Upper lobe of left lung (tissue), 6 donors: ENCODE measurements around the gene SUCLG2. TPM values are rescaled to one million over a fixed set of nuclear protein-coding genes. Genes with fewer than 3 reads are reported as not detected.

ENCODE experiments used
- ATAC-seq, 2 donors: fragments of 200-7000 bp; cut with Tn5 transposase; one replicate each; pipeline ENCODE4 v1.9.1; 2022; ENCODE audit warnings: mild to moderate bottlenecking in 2 of 2, moderate library complexity in 2 of 2; ENCODE audit not compliant: low FRiP score in 2 of 2
- DNase-seq, 2 donors: peaks; one replicate each; pipeline ENCODE4 v3.0.0-alpha.2; 2019 to 2020
- H3K27ac ChIP-seq, 4 donors: fragments of 200-600 bp; sonication (generic); one replicate each; pipeline ENCODE4 v1.5.1; 2016 to 2019
- H3K27me3 ChIP-seq, 4 donors: fragments of 200-600 bp; sonication (generic); one replicate each; pipeline ENCODE4 v1.5.1; 2017 to 2019
- H3K36me3 ChIP-seq, 4 donors: fragments of 200-600 bp; sonication (generic); one replicate each; pipeline ENCODE4 v1.5.1; 2016 to 2019
- H3K4me1 ChIP-seq, 4 donors: fragments of 200-600 bp; sonication (generic); one replicate each; pipeline ENCODE4 v1.5.1; 2018 to 2019
- H3K4me3 ChIP-seq, 4 donors: fragments of 200-600 bp; sonication (generic); one replicate each; pipeline ENCODE4 v1.5.1; 2017 to 2019; ENCODE audit warnings: mild to moderate bottlenecking in 2 of 4, moderate library complexity in 1 of 4
- H3K9me3 ChIP-seq, 4 donors: fragments of 200-600 bp; sonication (generic); one replicate each; pipeline ENCODE4 v1.5.1; 2018 to 2019
- EP300 ChIP-seq, 4 donors: sonication (generic); formaldehyde crosslinking; IDR thresholded peaks; one replicate each; pipeline ENCODE4 v1.5.1; 2017; ENCODE audit warnings: antibody characterized with exemption in 4 of 4, control low read depth in 2 of 4
- POLR2A ChIP-seq, 4 donors: fragments of 450-650 bp; IDR thresholded peaks; one replicate each; pipeline ENCODE4 v1.5.1; 2016 to 2017; ENCODE audit warnings: antibody characterized with exemption in 4 of 4, mild to moderate bottlenecking in 2 of 4
- POLR2AphosphoS5 ChIP-seq, 2 donors: sonication (generic); formaldehyde crosslinking; IDR thresholded peaks; one replicate each; pipeline ENCODE4 v1.5.1; 2017; ENCODE audit warnings: antibody characterized with exemption in 2 of 2
- WGBS, 2 donors: methylation state at CpG; one replicate each; pipeline ENCODE4 v1.1.5; 2017 to 2018; 5-methylcytosine and 5-hydroxymethylcytosine counted together
- total RNA-seq, 6 donors: library from RNA; depleted of rRNA in 4 of 6; stranded (reverse); fragments of >200 nt in 4 of 6; gene quantifications; one replicate each; pipeline versions ENCODE4 v1.1.0 to v1.2.1, GENCODE V29; 2016 to 2021
- TF ChIP-seq, protein P1 (sequence below), 6 experiments: fragments of 450-650 bp in 4 of 6; fragments of 200-600 bp in 2 of 6; sonication (generic) in 2 of 6; IDR thresholded peaks; one replicate each; pipeline ENCODE4 v1.5.1; 2016 to 2019; ENCODE audit warnings: antibody characterized with exemption in 6 of 6
- donor health status: DM: no; HTN: no; CAD: no; lungs with moderate emphysema.
- donor health status: DM: no; HTN: yes; CAD: no; lungs with severe emphysema.

Gene SUCLG2
- total RNA-seq, 6 donors from 2014 or later = 36.7 to 69.3 (median 50.8) TPM

- peaks cover 4 to 10% (median 7%) of the 10 kb centered on the region in 4 donors for H3K4me1 ChIP-seq
- TF ChIP-seq, protein P1, sequence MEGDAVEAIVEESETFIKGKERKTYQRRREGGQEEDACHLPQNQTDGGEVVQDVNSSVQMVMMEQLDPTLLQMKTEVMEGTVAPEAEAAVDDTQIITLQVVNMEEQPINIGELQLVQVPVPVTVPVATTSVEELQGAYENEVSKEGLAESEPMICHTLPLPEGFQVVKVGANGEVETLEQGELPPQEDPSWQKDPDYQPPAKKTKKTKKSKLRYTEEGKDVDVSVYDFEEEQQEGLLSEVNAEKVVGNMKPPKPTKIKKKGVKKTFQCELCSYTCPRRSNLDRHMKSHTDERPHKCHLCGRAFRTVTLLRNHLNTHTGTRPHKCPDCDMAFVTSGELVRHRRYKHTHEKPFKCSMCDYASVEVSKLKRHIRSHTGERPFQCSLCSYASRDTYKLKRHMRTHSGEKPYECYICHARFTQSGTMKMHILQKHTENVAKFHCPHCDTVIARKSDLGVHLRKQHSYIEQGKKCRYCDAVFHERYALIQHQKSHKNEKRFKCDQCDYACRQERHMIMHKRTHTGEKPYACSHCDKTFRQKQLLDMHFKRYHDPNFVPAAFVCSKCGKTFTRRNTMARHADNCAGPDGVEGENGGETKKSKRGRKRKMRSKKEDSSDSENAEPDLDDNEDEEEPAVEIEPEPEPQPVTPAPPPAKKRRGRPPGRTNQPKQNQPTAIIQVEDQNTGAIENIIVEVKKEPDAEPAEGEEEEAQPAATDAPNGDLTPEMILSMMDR (IDR thresholded peaks at IDR 0.05) = no peak
- TF ChIP-seq POLR2AphosphoS5 (IDR thresholded peaks at IDR 0.05) (no peak), EP300 (IDR thresholded peaks at IDR 0.05) (no peak), POLR2A (IDR thresholded peaks at IDR 0.05) (no peak)
- no peak overlapping the region for H3K27ac ChIP-seq
- no peaks in the 10 kb centered on the region for H3K9me3 ChIP-seq
- no peak for DNase-seq
- no peak for ATAC-seq
- H3K4me3 ChIP-seq = no peak overlapping the region
- 70 to 87% methylated on average over 5 of the region's 5 CpGs for WGBS, 2 donors
- H3K27me3 ChIP-seq = no peaks in the 10 kb centered on the region
- peaks cover 0 to 7% (median 0%) of the 10 kb centered on the region in 4 donors for H3K36me3 ChIP-seq
These were observed 270.4 kb downstream of the SUCLG2 start for GRCh38 chr3:67384016-67384415.

- no peak for ATAC-seq
- WGBS, 2 donors = 71 to 79% methylated on average over 7 of the region's 7 CpGs
- DNase-seq = no peak
- Histone ChIP-seq H3K9me3 (no peaks in the 10 kb centered on the region), H3K36me3 (peaks cover 0 to 5% (median 0%) of the 10 kb centered on the region in 4 donors), H3K27me3 (no peaks in the 10 kb centered on the region), H3K4me1 (peaks cover 4 to 10% (median 7%) of the 10 kb centered on the region in 4 donors), H3K4me3 (no peak overlapping the region), H3K27ac (no peak overlapping the region)
- no peak for TF ChIP-seq POLR2AphosphoS5 (IDR thresholded peaks at IDR 0.05)
- TF ChIP-seq POLR2A (IDR thresholded peaks at IDR 0.05) = no peak
- TF ChIP-seq, protein P1 (IDR thresholded peaks at IDR 0.05) = no peak
- TF ChIP-seq EP300 (IDR thresholded peaks at IDR 0.05) = no peak
These were observed 271.0 kb downstream of the SUCLG2 start for GRCh38 chr3:67383379-67383778.

DNA sequence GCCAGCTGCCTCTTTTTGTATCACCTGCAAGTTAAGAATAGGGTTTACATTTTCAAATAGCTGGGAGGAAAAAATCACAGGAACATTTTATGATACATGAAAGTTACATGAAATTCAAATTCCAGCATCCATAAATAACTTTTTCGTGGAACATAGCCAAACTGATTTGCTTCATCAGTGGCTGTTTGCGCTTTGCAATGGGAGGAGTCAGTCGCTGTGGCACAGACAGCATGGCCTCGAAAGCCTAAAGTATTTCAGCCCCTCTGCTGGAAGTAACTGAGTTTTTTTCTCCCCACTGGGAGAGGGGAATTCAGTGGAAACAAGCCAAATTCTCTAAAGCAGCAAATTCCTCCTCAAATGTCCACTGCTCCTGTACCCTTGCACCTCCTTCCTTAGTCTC is 271.9 kb downstream of the SUCLG2 start:
- Histone ChIP-seq H3K4me3 (no peak overlapping the region), H3K27me3 (no peaks in the 10 kb centered on the region), H3K27ac (no peak overlapping the region), H3K9me3 (no peaks in the 10 kb centered on the region), H3K36me3 (no peaks in the 10 kb centered on the region), H3K4me1 (peaks cover 4 to 10% (median 7%) of the 10 kb centered on the region in 4 donors)
- TF ChIP-seq, protein P1 (IDR thresholded peaks at IDR 0.05) = no peak
- TF ChIP-seq EP300 (IDR thresholded peaks at IDR 0.05) = no peak
- WGBS, 2 donors = 61 to 86% methylated on average over 4 of the region's 4 CpGs
- ATAC-seq = no peak
- no peak for DNase-seq

DNA sequence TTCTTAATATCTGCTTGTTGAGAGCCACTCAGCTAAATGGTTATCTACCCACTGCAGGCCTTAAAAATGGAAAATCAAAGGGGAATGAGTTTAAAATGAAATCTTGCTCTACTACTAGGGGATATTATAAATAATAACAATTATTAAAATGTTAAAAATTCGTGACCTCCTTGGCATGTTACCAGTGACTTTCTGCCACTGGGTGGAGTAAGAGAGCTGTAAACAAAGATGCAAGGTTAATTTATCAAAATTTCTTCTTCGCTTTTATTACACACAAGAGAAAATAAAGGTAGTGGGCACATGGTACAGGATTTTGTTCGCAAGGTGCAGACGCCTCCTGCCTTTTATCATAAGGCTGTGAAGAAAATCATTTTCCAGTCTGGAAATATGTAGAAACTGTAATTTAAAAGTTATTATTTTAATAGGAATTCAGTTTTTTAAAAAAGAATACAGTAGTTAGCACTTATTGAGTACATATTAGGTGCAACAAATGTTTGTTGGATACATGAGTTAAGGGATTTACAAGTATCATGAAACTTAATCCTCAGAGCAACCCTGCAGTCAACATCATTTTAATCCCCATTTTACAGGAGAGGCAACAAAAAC is 272.6 kb downstream of the SUCLG2 start:
- 58 to 60% methylated on average over 4 of the region's 4 CpGs for WGBS, 2 donors
- ATAC-seq (no peak), DNase-seq (no peak)
- Histone ChIP-seq H3K27ac (no peak overlapping the region), H3K27me3 (no peaks in the 10 kb centered on the region), H3K4me3 (no peak overlapping the region), H3K36me3 (peaks cover 0 to under 1% (median 0%) of the 10 kb centered on the region in 4 donors), H3K4me1 (peaks cover 4 to 10% (median 7%) of the 10 kb centered on the region in 4 donors), H3K9me3 (no peaks in the 10 kb centered on the region)
- no peak for TF ChIP-seq POLR2AphosphoS5 (IDR thresholded peaks at IDR 0.05)
- TF ChIP-seq, protein P1 (IDR thresholded peaks at IDR 0.05) = peak; percentile 7 to 51 (median 42)
- TF ChIP-seq EP300 (IDR thresholded peaks at IDR 0.05) = no peak

DNA sequence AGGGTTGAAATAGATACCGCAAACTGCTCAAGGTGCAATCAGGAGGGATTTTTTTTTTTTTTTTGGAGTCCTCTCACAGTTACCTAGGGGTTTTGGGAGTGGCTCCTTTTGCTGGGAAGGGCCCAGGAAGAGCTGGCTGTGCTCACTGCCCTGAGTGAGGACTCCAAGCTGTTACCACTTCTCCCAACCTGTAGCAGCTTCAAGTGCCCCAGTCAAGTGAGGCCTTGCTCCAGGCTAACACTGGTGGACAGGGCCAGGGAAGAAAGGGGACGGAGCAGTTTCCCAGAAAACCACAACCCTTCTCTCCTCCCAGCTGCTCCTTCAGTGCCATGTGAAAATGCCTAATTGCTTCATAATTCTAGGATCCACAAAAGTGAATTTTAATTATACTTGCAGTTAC is 274.3 kb downstream of the SUCLG2 start:
- Histone ChIP-seq H3K36me3 (peaks cover 0 to 12% (median 0%) of the 10 kb centered on the region in 4 donors), H3K27me3 (no peaks in the 10 kb centered on the region), H3K4me1 (peaks cover 4 to 10% (median 7%) of the 10 kb centered on the region in 4 donors), H3K9me3 (no peaks in the 10 kb centered on the region), H3K27ac (no peak overlapping the region), H3K4me3 (no peak overlapping the region)
- DNase-seq (no peak), ATAC-seq (no peak)
- TF ChIP-seq POLR2AphosphoS5 (IDR thresholded peaks at IDR 0.05) (no peak), EP300 (IDR thresholded peaks at IDR 0.05) (no peak), POLR2A (IDR thresholded peaks at IDR 0.05) (no peak)
- TF ChIP-seq, protein P1 (IDR thresholded peaks at IDR 0.05) = no peak
- WGBS, 2 donors = 77 to 91% methylated on average over 2 of the region's 2 CpGs
